Erythroblast (primary cell): ENCODE results near the gene C11orf65.
"Not testable (repeated sequence)": the region's sequence is repeated elsewhere in the genome, so short reads cannot be mapped to it uniquely, and the experiment has no call there.

Experiments
- GATA1 ChIP-seq: IDR thresholded peaks from 2 replicates; pipeline ENCODE4 v1.6.1; 2011; ENCODE audit warnings: low read depth, mild to moderate bottlenecking, control low read depth, low read length, moderate library complexity
- POLR2A ChIP-seq: IDR thresholded peaks from 2 replicates; pipeline ENCODE4 v1.6.1; 2011; ENCODE audit warnings: mild to moderate bottlenecking, low read length

GRCh38 chr11:108417551-108417950, 49.8 kb downstream of the C11orf65 start:
- TF ChIP-seq POLR2A, GATA1: not testable (repeated sequence)
